Pons (tissue), 1 donor: ENCODE results near the gene NFKBIE.

Experiments used
- DNase-seq: peaks from one replicate; pipeline ENCODE4 v3.0.0-alpha.2; 2016; ENCODE audit warnings: low spot score

Gene NFKBIE

DNA sequence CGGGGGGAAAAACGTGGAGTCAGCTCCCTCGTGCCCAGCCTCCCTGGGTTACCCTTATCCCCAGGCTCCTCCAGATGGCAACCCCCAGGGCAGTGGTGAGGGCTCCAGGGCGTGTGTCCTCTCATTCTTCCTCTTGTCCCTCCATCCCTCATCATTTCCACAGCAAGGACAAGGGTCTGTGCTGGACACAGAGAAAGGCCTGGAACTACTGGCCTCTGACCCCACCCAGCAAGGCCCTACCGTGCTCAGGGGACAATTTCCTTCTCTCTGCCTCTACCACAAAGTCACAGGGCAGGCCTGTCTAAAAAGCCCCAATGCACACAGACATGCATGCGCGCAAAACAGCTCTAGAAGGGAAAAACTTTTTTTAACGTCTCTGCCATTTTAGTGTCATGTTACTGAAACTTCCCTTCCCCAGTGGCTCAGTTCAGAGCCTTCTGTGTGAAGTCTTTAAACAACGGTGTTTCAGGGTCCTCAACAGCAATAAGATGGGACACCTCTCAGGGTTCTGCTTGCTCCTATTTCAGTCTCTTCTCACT is 7.0 kb downstream of the NFKBIE start:
- no peak for DNase-seq

DNA sequence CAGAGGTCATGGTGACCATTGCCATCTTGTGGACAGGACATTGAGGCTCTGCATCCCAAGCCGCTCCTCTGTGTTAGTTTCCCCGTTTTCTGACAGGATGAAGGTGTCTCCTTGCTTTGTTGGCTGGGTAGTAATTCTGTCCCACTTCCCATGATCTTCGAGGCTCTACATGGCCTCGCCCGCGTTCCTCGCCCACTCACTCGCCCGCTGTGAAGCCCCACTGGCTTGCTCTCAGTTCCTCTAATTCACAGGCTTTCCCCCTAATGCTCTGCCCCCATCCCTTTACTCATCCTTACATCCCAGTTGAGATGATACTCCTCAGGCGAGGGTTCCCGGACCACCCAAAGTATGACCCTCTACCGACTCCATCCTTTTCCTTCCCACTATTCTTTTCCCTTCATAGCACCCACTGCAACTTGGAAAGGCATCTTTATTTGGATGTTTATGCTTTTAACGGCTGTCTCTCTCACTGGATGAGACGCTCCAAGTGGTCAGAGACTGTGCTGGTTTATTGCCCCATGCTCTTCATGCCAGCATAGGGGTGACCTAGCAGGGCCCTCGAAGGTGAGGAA is 7.5 kb downstream of the NFKBIE start:
- peak; percentile 24 for DNase-seq

DNA sequence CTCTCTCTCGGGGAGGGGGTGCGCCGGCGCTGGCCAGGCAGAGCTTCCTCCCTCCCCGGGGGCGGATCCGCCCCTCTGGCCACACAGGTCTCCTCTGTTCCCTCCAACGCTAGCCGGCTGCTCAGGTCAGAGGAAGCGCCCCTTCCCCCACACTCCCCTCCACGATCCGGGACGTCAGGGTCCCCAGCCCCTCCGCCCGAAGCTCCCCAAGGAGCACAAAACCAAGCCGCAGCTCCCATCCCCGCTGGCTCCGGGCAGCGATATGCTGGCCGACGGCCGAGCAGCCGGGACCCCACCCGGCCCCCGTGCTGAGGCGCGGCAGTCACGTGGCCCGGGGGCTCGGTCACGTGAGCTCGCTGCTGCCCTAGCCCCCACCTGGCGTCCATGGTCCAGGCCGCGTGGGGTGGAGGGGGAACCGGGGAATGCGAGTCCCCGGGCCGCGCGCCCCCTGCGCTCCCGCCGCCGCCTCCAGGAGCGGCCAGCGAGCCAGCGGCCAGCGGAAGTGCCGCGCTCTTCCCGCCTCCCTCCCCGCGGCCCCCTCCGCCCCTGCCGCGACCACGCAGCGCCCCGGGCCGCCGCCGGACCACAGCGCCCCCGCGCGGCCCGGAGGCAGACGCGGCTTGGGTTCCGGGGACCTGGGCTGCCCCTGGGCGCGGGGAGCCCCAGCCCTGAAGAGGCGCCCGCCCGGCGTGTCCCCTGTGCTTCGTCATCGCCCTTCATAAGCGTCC is 8.2 kb downstream of the NFKBIE start, which contains the start of gene SLC35B2:
Gene SLC35B2 (minus strand): TSS at position 504 of the 728 bp plus-strand sequence. CDS start 118 bp downstream, at position 386.
- peak; percentile 92 for DNase-seq

DNA sequence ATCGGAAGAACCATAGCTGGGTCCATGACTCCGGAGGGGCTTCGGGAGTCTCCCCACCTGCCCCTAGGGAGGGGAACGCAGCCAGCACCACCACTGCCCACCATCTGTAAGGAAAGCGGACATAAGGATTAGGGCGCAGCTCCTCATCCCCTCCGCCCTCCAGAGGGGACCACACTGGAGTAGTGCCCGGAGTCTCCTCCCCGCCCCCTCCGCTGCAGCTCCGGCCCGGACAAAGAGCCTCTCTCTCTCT is 8.7 kb downstream of the NFKBIE start:
- DNase-seq, result no peak

DNA sequence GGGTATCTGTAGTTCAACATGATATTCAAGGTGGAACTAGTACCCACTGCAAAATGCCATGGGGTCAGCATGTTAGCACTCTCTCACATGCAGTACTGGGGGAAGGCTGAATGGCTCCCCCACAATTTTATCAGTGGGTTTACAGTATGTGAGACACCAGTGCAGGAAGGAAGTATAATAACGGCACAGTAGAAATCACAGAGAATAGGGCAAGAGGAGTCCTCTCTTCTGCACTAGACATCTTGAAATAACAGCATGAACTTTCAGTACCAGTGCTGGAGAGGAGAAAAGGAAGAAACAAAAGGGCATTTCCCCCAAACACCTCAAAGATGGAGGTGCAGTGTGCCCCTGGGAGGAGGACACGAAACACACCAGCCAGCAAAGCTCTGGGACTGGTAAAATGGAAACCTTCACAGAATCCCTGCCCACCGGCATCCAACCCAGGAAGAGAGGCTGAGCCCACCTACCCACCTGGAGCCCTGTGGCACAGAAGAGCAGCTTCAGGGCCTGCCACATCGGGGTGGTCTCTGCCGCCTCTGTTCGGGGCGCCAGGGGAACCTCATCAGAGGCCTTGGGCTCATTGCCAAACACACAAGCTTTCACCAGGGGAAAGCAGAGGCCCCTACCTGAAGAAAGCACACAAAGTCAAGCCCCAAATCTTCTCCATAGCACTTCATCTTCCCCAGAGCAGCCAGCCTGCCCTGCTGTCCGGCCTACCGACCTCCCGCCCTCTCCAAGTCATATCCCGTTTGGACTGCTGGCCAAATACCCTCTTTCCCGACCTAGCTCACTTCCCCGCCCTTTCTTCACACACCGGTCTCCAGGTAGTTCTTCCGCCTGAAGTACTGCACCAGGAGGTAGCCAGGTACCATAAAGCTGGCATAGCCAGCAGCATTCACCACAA is 9.2 kb downstream of the NFKBIE start:
- DNase-seq, result no peak

DNA sequence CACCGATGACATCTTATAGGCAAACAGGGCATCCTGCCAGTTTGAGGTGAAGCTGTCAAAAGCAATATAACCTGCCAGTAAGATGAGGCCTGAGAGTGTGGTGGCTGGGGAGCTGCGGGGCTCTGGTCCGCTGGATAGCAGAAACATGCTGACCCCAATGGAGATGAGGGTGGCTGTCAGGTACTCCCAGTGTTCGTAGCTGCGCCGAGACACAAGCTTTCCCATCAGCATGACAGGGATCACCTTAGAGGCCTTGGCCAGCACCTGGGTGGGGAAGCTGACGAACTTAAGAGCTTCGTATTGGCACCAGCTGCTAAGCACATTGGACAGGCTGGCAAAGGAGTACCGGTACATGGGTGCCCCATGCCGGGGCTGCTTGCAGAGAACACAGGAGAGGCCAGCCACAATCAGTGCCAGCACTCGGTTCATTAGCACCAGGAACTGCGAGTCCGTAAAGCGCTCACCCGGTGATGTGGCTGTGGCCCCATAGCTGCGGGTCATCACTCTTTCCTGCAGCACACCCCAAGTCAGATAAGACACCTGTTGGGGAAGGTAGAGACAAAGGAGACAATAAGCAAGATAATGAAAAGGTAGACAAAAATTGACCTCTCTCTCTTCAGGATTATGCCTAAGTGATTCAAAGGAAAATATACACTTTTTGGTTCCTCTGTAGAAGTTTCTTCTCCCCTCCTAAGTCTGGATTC is 10.1 kb downstream of the NFKBIE start:
- DNase-seq, result no peak

DNA sequence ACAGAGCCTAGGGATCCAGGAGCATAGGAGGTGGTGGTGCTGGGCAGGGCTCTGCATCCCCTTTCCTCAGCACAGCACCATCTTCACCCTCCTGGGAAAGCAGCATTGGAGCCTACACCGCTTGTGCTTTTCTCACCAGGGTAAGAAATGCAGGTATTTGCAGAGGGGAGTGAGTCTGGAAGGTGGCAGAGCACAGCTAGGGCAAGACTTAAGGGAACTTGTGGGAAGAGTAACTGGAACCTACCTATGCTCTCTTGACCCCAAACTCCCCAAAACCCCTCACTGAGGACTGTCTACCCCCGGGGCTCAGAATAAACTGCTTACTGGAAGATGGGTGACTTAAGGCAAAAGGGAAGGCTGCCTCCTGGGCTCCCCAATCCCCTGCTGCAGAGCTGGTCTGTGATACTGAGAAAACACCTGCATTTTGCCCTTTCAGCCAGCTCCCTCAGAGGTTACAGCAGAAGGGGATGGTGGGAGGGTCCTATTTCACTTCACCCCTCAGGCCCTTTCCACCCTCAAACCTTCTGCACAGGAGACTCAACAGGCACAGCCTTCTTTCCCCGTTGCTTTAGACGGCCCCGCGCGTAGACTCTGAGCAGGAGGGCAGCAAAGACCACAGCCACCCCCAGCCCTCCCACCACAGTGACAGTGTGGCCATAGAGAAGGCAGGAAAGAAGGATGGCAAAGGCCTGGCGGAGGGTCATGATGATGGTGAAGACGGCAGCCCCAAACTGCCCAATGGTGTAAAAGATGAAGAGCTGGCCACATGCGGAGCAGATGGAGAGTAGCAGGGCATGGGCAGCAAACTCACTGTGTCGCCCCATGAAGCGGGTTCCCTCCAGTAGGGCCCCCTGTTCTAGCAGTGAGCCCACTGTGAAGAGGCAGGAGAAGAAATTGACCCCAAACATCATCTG is 10.9 kb downstream of the NFKBIE start:
- DNase-seq, result peak; percentile 37

DNA sequence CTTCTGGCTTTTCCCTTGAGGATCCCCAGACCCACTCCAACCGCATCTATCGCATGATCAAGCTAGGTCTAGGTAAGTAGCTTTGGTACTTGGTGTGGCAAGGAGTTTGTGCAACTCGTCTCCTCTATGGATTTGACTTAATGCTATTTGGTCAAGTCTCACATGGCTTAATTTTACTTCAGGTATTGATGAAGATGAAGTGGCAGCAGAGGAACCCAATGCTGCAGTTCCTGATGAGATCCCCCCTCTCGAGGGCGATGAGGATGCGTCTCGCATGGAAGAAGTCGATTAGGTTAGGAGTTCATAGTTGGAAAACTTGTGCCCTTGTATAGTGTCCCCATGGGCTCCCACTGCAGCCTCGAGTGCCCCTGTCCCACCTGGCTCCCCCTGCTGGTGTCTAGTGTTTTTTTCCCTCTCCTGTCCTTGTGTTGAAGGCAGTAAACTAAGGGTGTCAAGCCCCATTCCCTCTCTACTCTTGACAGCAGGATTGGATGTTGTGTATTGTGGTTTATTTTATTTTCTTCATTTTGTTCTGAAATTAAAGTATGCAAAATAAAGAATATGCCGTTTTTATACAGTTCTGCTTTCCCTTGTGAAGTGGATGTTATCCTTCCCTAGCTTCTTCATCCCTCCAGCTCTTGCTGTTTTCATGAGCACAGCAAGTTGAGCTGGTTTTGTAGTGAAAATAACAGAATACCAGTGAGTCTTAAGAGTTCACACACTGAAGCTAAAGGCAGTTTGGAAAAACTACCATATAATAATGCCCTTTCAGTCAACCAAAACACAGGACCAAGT is 11.8 kb downstream of the NFKBIE start:
- DNase-seq, result peak; percentile 43

DNA sequence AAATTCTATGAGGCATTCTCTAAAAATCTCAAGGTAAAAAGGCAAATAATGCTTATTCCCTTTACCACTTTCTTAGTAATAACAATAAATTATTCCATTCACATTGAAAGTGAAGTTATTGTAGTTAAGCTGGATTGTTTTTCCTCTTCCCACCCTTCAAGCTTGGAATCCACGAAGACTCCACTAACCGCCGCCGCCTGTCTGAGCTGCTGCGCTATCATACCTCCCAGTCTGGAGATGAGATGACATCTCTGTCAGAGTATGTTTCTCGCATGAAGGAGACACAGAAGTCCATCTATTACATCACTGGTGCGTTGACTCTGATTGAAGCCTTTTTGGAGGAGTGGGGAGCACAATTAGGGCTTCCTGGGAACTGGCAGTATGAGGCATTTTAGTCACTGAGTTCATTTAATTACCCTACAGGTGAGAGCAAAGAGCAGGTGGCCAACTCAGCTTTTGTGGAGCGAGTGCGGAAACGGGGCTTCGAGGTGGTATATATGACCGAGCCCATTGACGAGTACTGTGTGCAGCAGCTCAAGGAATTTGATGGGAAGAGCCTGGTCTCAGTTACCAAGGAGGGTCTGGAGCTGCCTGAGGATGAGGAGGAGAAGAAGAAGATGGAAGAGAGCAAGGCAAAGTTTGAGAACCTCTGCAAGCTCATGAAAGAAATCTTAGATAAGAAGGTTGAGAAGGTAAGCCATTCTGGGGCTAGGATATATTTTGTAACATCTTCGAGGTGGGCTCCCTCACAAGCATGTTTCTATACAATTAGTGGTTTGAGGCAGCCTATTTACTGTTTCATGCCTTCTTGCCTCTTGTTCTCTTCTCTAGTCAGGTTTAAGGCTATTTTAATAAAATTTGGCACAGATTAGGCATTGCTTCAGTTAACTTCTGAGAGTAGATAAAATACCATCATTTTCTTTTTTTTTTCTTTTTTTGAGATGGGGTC is 13.5 kb downstream of the NFKBIE start:
- peak; percentile 24 for DNase-seq

DNA sequence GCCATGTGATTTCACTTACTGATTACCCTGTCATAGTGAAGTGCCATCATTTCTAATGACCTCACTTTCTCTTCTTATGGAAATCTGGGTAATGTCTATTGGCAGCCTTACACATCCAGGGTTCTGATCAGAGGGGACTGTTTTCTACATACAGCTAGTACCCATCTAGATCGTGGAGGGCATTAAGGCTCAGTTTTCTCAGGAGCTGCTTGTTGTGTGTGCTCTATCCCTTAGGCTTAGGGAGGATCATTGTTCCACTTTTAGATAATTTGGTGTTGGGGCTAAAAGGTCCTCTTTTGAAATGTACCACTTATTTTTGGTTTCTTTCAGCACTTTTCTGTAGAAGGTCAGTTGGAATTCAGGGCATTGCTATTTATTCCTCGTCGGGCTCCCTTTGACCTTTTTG is 14.6 kb downstream of the NFKBIE start:
- no peak for DNase-seq

DNA sequence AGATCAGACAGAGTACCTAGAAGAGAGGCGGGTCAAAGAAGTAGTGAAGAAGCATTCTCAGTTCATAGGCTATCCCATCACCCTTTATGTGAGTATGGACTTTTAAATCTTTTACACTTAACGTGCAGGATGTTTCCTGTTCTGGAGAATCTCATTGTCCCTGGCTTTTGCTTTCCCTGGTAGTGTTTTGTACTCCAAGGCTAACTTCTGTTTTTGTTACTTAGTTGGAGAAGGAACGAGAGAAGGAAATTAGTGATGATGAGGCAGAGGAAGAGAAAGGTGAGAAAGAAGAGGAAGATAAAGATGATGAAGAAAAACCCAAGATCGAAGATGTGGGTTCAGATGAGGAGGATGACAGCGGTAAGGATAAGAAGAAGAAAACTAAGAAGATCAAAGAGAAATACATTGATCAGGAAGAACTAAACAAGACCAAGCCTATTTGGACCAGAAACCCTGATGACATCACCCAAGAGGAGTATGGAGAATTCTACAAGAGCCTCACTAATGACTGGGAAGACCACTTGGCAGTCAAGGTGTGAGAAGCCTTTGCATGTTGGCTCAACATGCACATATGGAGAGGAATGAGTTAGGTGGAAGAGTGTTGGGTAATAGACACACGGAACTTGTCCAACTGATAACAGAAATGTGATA is 15.2 kb downstream of the NFKBIE start:
- peak; percentile 46 for DNase-seq

DNA sequence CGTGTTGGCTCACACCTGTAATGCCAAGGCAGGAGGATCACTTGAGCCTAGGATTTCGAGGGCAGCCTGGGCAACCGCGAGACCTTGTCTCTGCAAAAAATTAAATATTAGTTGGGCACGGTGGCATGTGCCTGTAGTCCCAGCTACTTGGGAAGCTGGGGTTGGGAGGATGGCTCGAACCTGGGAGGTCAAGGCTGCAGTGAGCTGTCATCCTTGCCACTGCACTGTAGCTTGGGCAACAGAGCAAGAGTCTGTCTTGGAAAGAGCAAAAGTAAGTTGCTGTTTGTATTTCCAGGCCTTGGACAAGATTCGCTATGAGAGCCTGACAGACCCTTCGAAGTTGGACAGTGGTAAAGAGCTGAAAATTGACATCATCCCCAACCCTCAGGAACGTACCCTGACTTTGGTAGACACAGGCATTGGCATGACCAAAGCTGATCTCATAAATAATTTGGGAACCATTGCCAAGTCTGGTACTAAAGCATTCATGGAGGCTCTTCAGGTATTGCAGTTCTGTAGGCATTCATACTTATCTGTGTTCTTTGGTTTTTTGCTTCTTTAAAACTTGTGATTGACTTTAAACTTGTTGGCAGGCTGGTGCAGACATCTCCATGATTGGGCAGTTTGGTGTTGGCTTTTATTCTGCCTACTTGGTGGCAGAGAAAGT is 16.1 kb downstream of the NFKBIE start:
- DNase-seq, result peak; percentile 38

DNA sequence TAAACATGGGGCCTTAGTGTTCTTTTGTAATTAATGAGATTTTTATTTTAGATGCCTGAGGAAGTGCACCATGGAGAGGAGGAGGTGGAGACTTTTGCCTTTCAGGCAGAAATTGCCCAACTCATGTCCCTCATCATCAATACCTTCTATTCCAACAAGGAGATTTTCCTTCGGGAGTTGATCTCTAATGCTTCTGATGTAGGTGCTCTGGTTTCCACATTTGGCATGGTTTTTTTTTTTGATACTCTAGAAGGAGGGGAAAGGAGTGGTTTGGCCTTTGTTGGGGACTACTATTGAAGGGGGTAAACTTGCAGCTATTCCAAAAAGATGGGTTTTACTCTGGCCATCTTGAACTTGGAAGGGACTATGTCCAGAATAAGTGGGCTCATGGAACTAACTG is 16.8 kb downstream of the NFKBIE start:
- no peak for DNase-seq

DNA sequence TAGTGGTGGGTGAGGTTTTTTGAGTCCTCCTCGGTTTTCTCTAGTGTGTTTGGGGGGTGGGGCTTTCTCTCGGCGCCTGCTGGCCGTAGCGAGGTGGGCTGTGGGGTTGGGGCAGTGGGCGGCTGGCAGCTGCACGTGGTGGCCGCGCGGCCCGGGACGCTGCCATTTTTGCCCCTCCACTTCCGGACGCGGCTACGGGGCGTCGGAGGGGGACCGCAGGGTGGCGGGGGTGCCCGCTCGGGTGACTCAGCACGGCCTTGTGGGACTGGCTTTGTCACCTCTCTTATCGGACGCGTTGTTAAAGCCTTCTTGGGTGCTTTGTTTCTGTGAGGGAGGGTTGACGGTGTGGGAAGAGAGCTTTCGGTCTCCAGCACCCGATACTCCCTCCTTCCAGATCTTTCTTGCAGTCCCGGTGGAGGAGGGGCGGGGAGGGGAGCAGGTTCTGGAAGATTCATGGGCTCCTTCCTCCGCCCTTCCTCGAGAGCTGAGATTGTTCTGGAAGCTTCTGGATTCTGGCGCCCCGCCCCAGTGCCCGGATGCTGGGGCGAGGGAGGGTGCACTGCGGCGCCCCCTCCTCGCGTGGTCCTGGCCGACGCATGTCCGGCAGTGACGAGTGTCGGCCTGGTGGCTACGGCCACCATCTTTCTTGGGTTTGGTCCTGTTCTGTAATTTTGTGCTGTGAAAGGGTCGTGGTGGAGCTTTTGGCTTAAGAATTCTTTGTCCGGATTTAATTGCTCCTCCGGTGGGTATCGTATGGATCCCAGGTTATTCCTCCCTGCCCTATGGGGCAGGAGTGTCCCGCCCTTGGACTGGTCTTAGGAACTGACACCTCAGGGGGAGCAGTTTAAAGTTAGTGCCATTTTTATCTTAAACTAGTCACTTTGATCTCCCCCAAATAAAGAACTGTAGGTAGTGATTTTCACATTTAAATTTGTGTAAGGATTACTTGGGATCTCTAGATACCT is 17.7 kb downstream of the NFKBIE start:
- peak; percentile 78 for DNase-seq

DNA sequence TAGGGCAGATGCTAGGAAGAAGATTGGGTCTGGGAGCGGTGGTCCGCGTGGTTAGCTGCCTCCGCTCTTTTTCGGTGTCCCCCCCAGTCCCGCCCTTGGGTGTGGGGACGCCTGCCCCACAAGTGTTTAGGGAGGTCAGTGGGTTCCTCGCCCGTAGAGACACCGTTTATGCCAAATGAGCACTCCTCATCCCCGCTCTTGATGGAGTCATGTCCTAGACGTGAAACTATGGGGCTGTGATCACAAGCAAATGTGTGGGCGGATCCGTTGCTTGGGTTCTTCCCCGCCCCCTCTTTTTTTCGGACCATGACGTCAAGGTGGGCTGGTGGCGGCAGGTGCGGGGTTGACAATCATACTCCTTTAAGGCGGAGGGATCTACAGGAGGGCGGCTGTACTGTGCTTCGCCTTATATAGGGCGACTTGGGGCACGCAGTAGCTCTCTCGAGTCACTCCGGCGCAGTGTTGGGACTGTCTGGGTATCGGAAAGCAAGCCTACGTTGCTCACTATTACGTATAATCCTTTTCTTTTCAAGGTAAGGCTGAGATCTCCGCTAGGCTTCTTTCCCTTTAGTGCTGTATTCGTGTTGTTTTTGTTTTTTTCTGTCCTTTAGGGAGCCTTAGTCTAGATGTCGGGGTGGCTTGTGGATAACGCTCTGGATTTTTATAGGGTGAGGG is 18.6 kb downstream of the NFKBIE start, which contains the start of gene HSP90AB1:
Gene HSP90AB1 (plus strand): TSS at position 439 of the 675 bp plus-strand sequence. CDS start 1,529 bp downstream, outside the sequence.
- DNase-seq, result peak; percentile 97
